A673 (cell line): Measurements from ENCODE around the gene TMPRSS13. TPM values are rescaled to one million over a fixed set of nuclear protein-coding genes. Genes with fewer than 3 reads are reported as not detected.

Experiments used
- BruUV-seq: library from RNA; stranded (reverse); fragments of 400-500 nt; replicated peaks from 2 replicates; lab custom pipeline; 2021; lab: Mats Ljungman, UMichigan
- CTCF ChIA-PET: fragments of 300-600 bp; sonication (Branson Sonifier 250); formaldehyde crosslinking; loops from one replicate; lab custom pipeline; 2022; ENCODE audit warnings: antibody characterized with exemption; lab: Charles Lee
- POLR2A ChIA-PET: fragments of 300-600 bp; sonication (Branson Sonifier 250); formaldehyde crosslinking; loops from one replicate; lab custom pipeline; 2022; ENCODE audit warnings: antibody characterized with exemption; ENCODE audit not compliant: low non-redundant PET; lab: Charles Lee
- DNase-seq: peaks from one replicate; pipeline ENCODE4 v3.0.0-alpha.2; 2015; ENCODE audit warnings: low spot score
- H3K27ac ChIP-seq: fragments of 200-600 bp; sonication (generic); 2 replicates; pipeline ENCODE4 v1.5.1; 2016; ENCODE audit warnings: mixed run types, low read depth, mild to moderate bottlenecking, mixed read lengths, antibody characterized with exemption, low read length; ENCODE audit not compliant: poor library complexity, severe bottlenecking
- H3K27me3 ChIP-seq: fragments of 200-600 bp; sonication (generic); replicated peaks from 2 replicates; pipeline ENCODE4 v1.6.1; 2017; ENCODE audit warnings: mixed run types, low read depth, mild to moderate bottlenecking, mixed read lengths, antibody characterized with exemption, low read length; ENCODE audit not compliant: insufficient read depth, poor library complexity
- H3K36me3 ChIP-seq: fragments of 200-600 bp; sonication (generic); 2 replicates; pipeline ENCODE4 v1.6.1; 2016; ENCODE audit warnings: mixed run types, mild to moderate bottlenecking, mixed read lengths, antibody characterized with exemption, low read length; ENCODE audit not compliant: insufficient read depth, poor library complexity, severe bottlenecking
- H3K4me1 ChIP-seq: fragments of 200-600 bp; sonication (generic); 2 replicates; pipeline ENCODE4 v1.6.1; 2017; ENCODE audit warnings: mixed run types, mild to moderate bottlenecking, mixed read lengths, antibody characterized with exemption, low read length; ENCODE audit not compliant: insufficient read depth, poor library complexity, severe bottlenecking
- H3K4me3 ChIP-seq: fragments of 200-600 bp; sonication (generic); 2 replicates; pipeline ENCODE4 v1.5.1; 2016; ENCODE audit warnings: low read depth, mixed run types, mild to moderate bottlenecking, mixed read lengths, low read length; ENCODE audit not compliant: poor library complexity, severe bottlenecking
- H3K9me3 ChIP-seq: fragments of 200-600 bp; sonication (generic); 2 replicates; pipeline ENCODE4 v1.6.1; 2016; ENCODE audit warnings: mixed run types, low read depth, mild to moderate bottlenecking, mixed read lengths, antibody characterized with exemption, low read length; ENCODE audit not compliant: poor library complexity, severe bottlenecking
- EZH2 ChIP-seq: fragments of 200-600 bp; sonication (generic); IDR thresholded peaks from 2 replicates; pipeline ENCODE4 v1.6.1; 2017; ENCODE audit warnings: borderline replicate concordance, low read depth, mild to moderate bottlenecking, mixed read lengths, antibody characterized with exemption, low read length; ENCODE audit not compliant: poor library complexity, severe bottlenecking
- intact Hi-C: fragments of 100-400 bp; cut with micrococcal nuclease; formaldehyde crosslinking; loops from one replicate; pipeline ENCODE4 v1.10.0; 2022; ENCODE audit not compliant: unreplicated experiment
- total RNA-seq: library from RNA; stranded (reverse); gene quantifications from 2 replicates; pipeline ENCODE4 v1.2.3, GENCODE V29; 2021
- TF ChIP-seq, protein P1 (sequence below): fragments of 300-800, 200-600 bp; sonication (generic); conservative IDR thresholded peaks from 2 replicates; pipeline ENCODE4 v1.5.1; 2017; ENCODE audit warnings: low read depth, mild to moderate bottlenecking, antibody characterized with exemption, low read length, moderate library complexity, mixed read lengths

Gene TMPRSS13
- total RNA-seq, 1 experiment from 2014 or later: not detected

- no peak for TF ChIP-seq EZH2
- TF ChIP-seq, protein P1, sequence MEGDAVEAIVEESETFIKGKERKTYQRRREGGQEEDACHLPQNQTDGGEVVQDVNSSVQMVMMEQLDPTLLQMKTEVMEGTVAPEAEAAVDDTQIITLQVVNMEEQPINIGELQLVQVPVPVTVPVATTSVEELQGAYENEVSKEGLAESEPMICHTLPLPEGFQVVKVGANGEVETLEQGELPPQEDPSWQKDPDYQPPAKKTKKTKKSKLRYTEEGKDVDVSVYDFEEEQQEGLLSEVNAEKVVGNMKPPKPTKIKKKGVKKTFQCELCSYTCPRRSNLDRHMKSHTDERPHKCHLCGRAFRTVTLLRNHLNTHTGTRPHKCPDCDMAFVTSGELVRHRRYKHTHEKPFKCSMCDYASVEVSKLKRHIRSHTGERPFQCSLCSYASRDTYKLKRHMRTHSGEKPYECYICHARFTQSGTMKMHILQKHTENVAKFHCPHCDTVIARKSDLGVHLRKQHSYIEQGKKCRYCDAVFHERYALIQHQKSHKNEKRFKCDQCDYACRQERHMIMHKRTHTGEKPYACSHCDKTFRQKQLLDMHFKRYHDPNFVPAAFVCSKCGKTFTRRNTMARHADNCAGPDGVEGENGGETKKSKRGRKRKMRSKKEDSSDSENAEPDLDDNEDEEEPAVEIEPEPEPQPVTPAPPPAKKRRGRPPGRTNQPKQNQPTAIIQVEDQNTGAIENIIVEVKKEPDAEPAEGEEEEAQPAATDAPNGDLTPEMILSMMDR: no peak
- Histone ChIP-seq H3K9me3 (no peaks in the 10 kb centered on the region), H3K27ac (peak overlapping the region; percentile 65), H3K36me3 (no peaks in the 10 kb centered on the region), H3K4me1 (peaks cover 18% of the 10 kb centered on the region), H3K4me3 (no peak overlapping the region), H3K27me3 (no peaks in the 10 kb centered on the region)
- no peak for DNase-seq
- ChIA-PET CTCF (interaction anchor here (0.7 to 1.7 kb wide), 2 partner anchors 40 to 1749 kb away, joined by 9 to 10 read pairs; no protein-coding TSS in a partner anchor), POLR2A (interaction anchor here (0.7 to 1.2 kb wide), 2 partner anchors 30 to 62 kb away, joined by 4 to 5 read pairs; partner anchors contain the start of gene FXYD6)
- TSS peak; percentile 99 for BruUV-seq
- intact Hi-C loops: loop anchor here (2.0 kb wide), 1 partner anchor 62 kb away; no protein-coding TSS in a partner anchor
Observed at GRCh38 chr11:117906710-117907109, 22.5 kb downstream of the TMPRSS13 start.

DNA sequence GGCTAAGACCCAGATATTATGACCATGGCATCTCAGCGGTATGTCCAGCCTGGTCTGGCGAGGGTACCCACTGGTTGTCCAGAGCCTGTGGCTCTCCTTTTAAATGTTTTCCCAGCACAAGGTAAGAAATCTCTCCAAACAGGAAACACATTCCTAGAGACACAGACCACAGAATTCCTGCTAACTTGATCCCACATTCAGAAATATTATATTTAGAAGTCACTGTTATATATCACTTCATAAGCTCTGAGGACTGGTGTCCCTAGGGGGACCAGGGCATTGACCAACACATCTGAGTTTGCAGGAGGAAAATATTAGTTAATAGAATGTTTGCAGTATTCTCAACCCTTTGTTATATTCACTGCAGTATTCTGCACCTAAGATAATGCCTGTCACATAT is 23.1 kb downstream of the TMPRSS13 start:
- ChIA-PET CTCF (interaction anchor here (0.7 kb wide), 1 partner anchor 1750 kb away, joined by 10 read pairs; no protein-coding TSS in a partner anchor), POLR2A (no interaction called here)
- intact Hi-C loops: loop anchor here (2.0 kb wide), 1 partner anchor 61 kb away; no protein-coding TSS in a partner anchor
- TF ChIP-seq, protein P1: no peak
- no peak for TF ChIP-seq EZH2
- peaks cover 18% of the 10 kb centered on the region for H3K4me1 ChIP-seq
- H3K27me3 ChIP-seq: no peaks in the 10 kb centered on the region
- H3K36me3 ChIP-seq: no peaks in the 10 kb centered on the region
- no peak overlapping the region for H3K4me3 ChIP-seq
- H3K27ac ChIP-seq: no peak overlapping the region
- no TSS peak for BruUV-seq
- no peaks in the 10 kb centered on the region for H3K9me3 ChIP-seq
- DNase-seq: no peak

GRCh38 chr11:117905524-117905923 is 23.7 kb downstream of the TMPRSS13 start:
- ChIA-PET CTCF (no interaction called here), POLR2A (no interaction called here)
- intact Hi-C loops: no loop called here
- no TSS peak for BruUV-seq
- Histone ChIP-seq H3K9me3 (no peaks in the 10 kb centered on the region), H3K4me1 (peaks cover 18% of the 10 kb centered on the region), H3K4me3 (no peak overlapping the region), H3K36me3 (no peaks in the 10 kb centered on the region), H3K27ac (no peak overlapping the region), H3K27me3 (no peaks in the 10 kb centered on the region)
- no peak for DNase-seq
- TF ChIP-seq EZH2: no peak
- TF ChIP-seq, protein P1: no peak
